22Rv1 (cell line): Measurements from ENCODE around the gene SURF2.

ENCODE experiments used
- CTCF ChIP-seq: fragments of 450-650 bp; IDR thresholded peaks from 2 replicates; pipeline ENCODE4 v1.5.1; 2017; ENCODE audit warnings: mild to moderate bottlenecking
- ZFX ChIP-seq: fragments of 450-650 bp; IDR thresholded peaks from 2 replicates; pipeline ENCODE4 v1.6.1; 2017; ENCODE audit warnings: antibody characterized with exemption, borderline replicate concordance

GRCh38 chr9:133367221-133367620, 10.9 kb downstream of the SURF2 start:
- TF ChIP-seq CTCF, result no peak
- TF ChIP-seq ZFX, result no peak
